Measurements from ENCODE around the gene IRGQ. TPM values are rescaled to one million over a fixed set of nuclear protein-coding genes. Genes with fewer than 3 reads are reported as not detected.

Gene IRGQ
- total RNA-seq, 1 experiment from 2014 or later: 24.1 TPM

- H3K4me2 ChIP-seq (ENCODE audit: insufficient read depth, insufficient read length, low read length): no peak overlapping the region
- H2BK12ac ChIP-seq (ENCODE audit: insufficient read length, low read depth, low read length): no peak overlapping the region
- DNase-seq: no peak
- H3K14ac ChIP-seq (ENCODE audit: insufficient read depth, low read length): no peak overlapping the region
- H3T11ph ChIP-seq (ENCODE audit: low read length): no peak overlapping the region
- no peak overlapping the region for H3K23ac ChIP-seq (ENCODE audit: insufficient read length, low read depth, low read length)
- no peak overlapping the region for H3K4ac ChIP-seq (ENCODE audit: low read depth, low read length)
- Mint-ChIP-seq H3K4me3 (no peak overlapping the region), H3K27me3 (ENCODE audit: low read depth) (no peaks in the 10 kb centered on the region; the same call in 1 of the 2 replicates), H3K4me1 (no peaks in the 10 kb centered on the region), H3K9me3 (peaks cover 4 to 6% of the 10 kb centered on the region in 2 experiments; a peak in 4 of 5 replicates), H3K27ac (no peak overlapping the region), H3K36me3 (ENCODE audit: insufficient read depth in 1 of 3, low read depth in 3 of 3) (peaks cover 37 to 81% (median 70%) of the 10 kb centered on the region in 3 experiments)
- no peak overlapping the region for H4K91ac ChIP-seq (ENCODE audit: insufficient read length, low read depth, low read length)
- no peak overlapping the region for H3K27ac ChIP-seq (ENCODE audit: insufficient read length, low read depth, low read length)
- no peak overlapping the region for H2BK15ac ChIP-seq (ENCODE audit: low read depth, low read length)
- H3K27me3 ChIP-seq (ENCODE audit: insufficient read depth, low read length): no peaks in the 10 kb centered on the region
- no peak overlapping the region for H3K56ac ChIP-seq (ENCODE audit: insufficient read length, low read depth, low read length)
- H2AFZ ChIP-seq (ENCODE audit: low read length): no peak overlapping the region
- no peaks in the 10 kb centered on the region for H3K79me2 ChIP-seq (ENCODE audit: insufficient read depth, low read length)
- H4K20me1 ChIP-seq (ENCODE audit: control insufficient read depth, insufficient read depth, insufficient read length): no peaks in the 10 kb centered on the region
- no peak overlapping the region for H4K8ac ChIP-seq (replicated peaks; ENCODE audit: insufficient read length, low read depth, low read length)
- no peak overlapping the region for H3K18ac ChIP-seq (ENCODE audit: insufficient read length, low read depth, low read length)
- WGBS (ENCODE audit: extremely low coverage, insufficient read length, low lambda C conversion rate): no CpG with 5 or more reads among the region's 9 CpGs
- no peak for TF ChIP-seq CTCF (conservative IDR thresholded peaks at IDR 0.05)
- no peak overlapping the region for H4K5ac ChIP-seq (ENCODE audit: insufficient read length, low read depth, low read length)
- H3K23me2 ChIP-seq (ENCODE audit: insufficient read length, low read depth, low read length, poor library complexity, severe bottlenecking): no peaks in the 10 kb centered on the region
- no peak overlapping the region for H3K9ac ChIP-seq (ENCODE audit: extremely low read depth, insufficient read length, low read length)
- H2BK120ac ChIP-seq (ENCODE audit: low read depth, low read length, poor library complexity, severe bottlenecking): no peak overlapping the region
- no peak overlapping the region for H2BK5ac ChIP-seq (ENCODE audit: insufficient read length, low read length)
- H2AK5ac ChIP-seq (ENCODE audit: insufficient read length, low read length): no peak overlapping the region
- no peaks in the 10 kb centered on the region for H3K4me1 ChIP-seq (ENCODE audit: insufficient read depth, low read length)
- no peaks in the 10 kb centered on the region for H3K9me3 ChIP-seq (ENCODE audit: control insufficient read depth, low read depth, low read length)
- no peaks in the 10 kb centered on the region for H3K79me1 ChIP-seq (ENCODE audit: insufficient read depth, low read depth, low read length, poor library complexity, severe bottlenecking)
- no peak overlapping the region for H2BK20ac ChIP-seq (ENCODE audit: low read depth, low read length, poor library complexity, severe bottlenecking)
Measured at GRCh38 chr19:43544077-43544476, 51.9 kb downstream of the IRGQ start.
